ENCODE results near the gene GC.

GRCh38 chr4:71765821-71766383, 18.0 kb downstream of the GC start:
- TF ChIP-seq GATA3 (IDR thresholded peaks at IDR 0.05; ENCODE audit: low read depth, low read length) (no peak), GATA2 (IDR thresholded peaks at IDR 0.05; ENCODE audit: low read depth, low read length) (no peak)

Data from SH-SY5Y (cell line).